ENCODE data around the gene OR6C2.

DNA sequence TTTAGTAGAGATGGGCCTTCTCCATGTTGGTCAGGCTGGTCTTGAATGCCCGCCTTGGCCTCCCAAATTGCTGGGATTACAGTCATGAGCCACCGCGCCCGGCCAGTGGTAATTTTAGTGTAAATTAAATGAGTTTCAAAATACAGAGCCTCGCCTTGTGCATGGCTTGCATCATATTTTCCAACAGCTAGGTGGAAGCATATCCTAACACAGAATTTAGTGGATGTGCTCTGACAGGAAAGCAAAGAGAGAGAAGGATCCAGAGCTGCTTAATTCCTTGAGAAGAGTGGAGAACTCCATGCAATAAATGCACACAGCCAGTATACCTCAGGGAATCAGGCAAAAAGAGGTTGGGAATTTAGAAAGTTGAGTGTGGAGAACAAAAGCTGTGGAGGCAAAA, 2.5 kb downstream of the OR6C2 start:
- TF ChIP-seq POLR2A (IDR thresholded peaks at IDR 0.05): no peak
- no peak for TF ChIP-seq CTCF (IDR thresholded peaks at IDR 0.05)
